GM21381 (cell line): ENCODE results near the gene PNLIP.

ENCODE experiments used
- ATAC-seq: cut with Tn5 transposase; IDR thresholded peaks from one replicate; pipeline ENCODE4 v1.9.1; 2021; ENCODE audit warnings: mild to moderate bottlenecking, moderate library complexity; ENCODE audit not compliant: unreplicated experiment

Gene PNLIP

DNA sequence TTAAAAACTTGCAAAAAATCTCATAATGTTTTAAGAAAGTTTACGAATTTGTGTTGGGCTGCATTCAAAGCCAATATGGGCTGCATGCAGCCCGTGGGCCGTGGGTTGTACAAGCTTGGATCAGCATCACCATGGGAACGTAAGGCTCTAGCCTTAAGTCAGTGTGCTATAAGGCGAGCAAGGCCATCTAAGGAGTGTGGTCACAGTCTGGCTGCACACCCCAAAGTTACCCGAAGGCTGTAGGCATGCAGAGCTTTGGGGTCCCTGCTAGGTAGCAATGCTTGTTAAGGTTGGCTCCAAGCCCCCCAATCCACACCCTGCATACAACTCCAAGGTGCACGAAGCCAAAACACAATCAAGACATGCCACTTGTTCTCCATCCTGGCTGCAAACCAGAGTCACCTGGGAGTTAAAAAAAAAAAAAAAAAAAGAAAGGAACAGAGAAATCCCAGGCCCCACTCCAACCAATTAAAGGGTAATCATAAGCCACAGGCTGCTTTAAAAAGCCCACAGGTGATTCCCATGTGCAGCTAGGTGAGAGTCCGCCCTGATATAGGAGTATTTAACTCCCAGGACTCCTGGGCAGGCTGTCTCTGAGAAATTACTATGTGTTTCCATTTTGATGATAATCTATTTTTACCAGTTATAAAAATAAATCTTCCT, 66.5 kb downstream of the PNLIP start:
- no peak for ATAC-seq

DNA sequence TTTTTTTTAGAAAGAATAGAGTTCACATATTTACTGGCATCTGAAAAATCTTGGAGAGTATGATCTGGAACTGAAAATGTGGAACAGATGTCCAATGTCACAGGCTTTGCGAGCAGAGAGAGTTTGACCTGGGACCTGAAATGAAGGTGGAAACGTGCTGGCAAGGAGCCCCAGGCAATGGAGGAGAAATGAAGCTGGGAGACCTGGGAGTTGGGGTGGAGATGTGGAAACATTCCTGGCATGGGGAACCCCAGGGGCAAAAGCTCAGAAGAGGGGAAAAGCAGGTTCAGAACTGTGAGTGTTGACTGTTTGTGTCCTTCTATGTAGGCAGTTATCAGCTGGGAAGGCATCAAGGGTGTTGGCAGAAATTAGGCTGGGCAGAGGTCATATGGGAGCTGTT, 67.7 kb downstream of the PNLIP start:
- no peak for ATAC-seq

DNA sequence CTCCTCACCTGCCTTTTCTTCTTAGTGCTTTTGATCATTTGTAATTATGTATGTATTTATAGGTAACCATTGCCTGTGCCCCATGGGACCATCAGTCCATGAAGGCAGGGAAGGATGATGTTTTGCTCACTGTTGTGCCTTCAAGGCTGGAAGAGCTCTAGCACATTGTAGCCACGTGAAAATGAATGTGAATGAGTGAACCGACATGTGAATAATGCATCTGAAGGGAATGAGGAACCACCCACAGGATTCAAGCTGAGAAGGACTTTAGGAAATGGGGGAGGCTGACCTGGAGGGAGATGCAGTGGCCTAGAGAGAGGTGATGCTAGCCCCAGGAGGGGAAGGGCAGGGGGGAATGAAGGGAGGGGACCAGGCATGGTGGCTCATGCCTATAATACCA, 69.1 kb downstream of the PNLIP start:
- no peak for ATAC-seq

DNA sequence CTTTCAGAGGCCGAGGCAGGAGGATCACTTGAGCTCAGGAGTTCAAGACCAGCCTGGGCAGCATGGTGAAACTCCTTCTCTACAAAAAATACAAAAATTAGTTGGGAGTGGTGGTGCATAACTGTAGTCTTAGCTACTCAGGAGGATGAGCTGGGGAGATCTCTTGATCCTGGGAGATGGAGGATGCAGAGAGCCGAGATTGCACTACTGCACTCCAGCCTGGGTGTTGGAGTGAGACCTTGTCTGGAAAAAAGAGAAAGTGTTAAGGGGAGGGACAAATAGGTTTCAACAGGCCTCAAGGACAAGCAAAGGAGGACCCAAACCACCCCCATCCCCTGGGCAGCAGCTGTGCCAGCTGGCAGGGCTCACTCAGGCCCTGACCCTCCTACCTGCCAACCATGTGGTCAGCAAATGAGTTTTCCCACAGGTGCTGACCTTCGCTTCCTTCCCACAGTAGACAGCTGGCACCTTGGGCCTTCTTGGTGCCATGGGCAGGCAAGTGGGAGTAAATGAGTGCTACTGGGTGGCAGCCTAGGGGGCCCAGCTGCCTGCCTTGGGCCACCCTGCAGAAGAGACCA, 69.6 kb downstream of the PNLIP start:
- ATAC-seq, result no peak
